HEK293T (cell line): ENCODE results near the gene SSNA1.

Experiments
- FOXA1 ChIP-seq: fragments of 450-650 bp; IDR thresholded peaks from 2 replicates; pipeline ENCODE4 v1.6.1; 2016; ENCODE audit warnings: mild to moderate bottlenecking
- FOXK2 ChIP-seq: fragments of 450-650 bp; IDR thresholded peaks from 2 replicates; pipeline ENCODE4 v1.6.1; 2016; ENCODE audit warnings: mild to moderate bottlenecking
- FOXM1 ChIP-seq: fragments of 450-650 bp; IDR thresholded peaks from 2 replicates; pipeline ENCODE4 v1.6.1; 2017; ENCODE audit warnings: mild to moderate bottlenecking, borderline replicate concordance
- NFRKB ChIP-seq: fragments of 450-650 bp; IDR thresholded peaks from 2 replicates; pipeline ENCODE4 v1.6.1; 2016; ENCODE audit warnings: mild to moderate bottlenecking, moderate library complexity
- SP1 ChIP-seq: fragments of 450-650 bp; IDR thresholded peaks from 2 replicates; pipeline ENCODE4 v1.6.1; 2017
- TARDBP ChIP-seq: fragments of 450-650 bp; IDR thresholded peaks from 2 replicates; pipeline ENCODE4 v1.6.1; 2016
- ZNF384 ChIP-seq: fragments of 450-650 bp; IDR thresholded peaks from 2 replicates; pipeline ENCODE4 v1.6.1; 2016

- no peak for TF ChIP-seq ZNF384
- no peak for TF ChIP-seq SP1
- TF ChIP-seq FOXK2: no peak
- TF ChIP-seq FOXM1: no peak
- TF ChIP-seq TARDBP: no peak
- no peak for TF ChIP-seq FOXA1
- TF ChIP-seq NFRKB: no peak
Observed at GRCh38 chr9:137162505-137163364, 25.7 kb upstream of the SSNA1 start.
